DND-41 (cell line): ENCODE results near the gene PRND.

Experiments used
- ATAC-seq: fragments of 200-7000 bp; cut with Tn5 transposase; 3 replicates; pipeline ENCODE4 v1.9.1; 2021; ENCODE audit warnings: low read depth; ENCODE audit not compliant: insufficient read depth
- DNase-seq: peaks from one replicate; pipeline ENCODE4 v3.0.0-alpha.2; 2020
- H2AFZ ChIP-seq: 2 replicates; pipeline ENCODE4 v1.6.0; 2012; ENCODE audit warnings: low read depth, low read length
- H3K27ac ChIP-seq: 2 replicates; pipeline ENCODE4 v1.5.1; 2012; ENCODE audit warnings: low read length, inconsistent platforms
- H3K27me3 ChIP-seq: fragments of 200-600 bp; sonication (generic); 2 replicates; pipeline ENCODE4 v1.6.0; 2012; ENCODE audit warnings: low read length, mild to moderate bottlenecking, inconsistent platforms; ENCODE audit not compliant: insufficient read depth, poor library complexity
- H3K36me3 ChIP-seq: 2 replicates; pipeline ENCODE4 v1.5.1; 2012; ENCODE audit warnings: low read length, inconsistent platforms; ENCODE audit not compliant: insufficient read depth
- H3K4me1 ChIP-seq: 2 replicates; pipeline ENCODE4 v1.5.1; 2012; ENCODE audit warnings: mild to moderate bottlenecking, low read length; ENCODE audit not compliant: insufficient read depth
- H3K4me2 ChIP-seq: 2 replicates; pipeline ENCODE4 v1.6.0; 2012; ENCODE audit warnings: mild to moderate bottlenecking, moderate library complexity, low read length, inconsistent platforms; ENCODE audit not compliant: insufficient read depth
- H3K4me3 ChIP-seq, 2 experiments: fragments of 200-600 bp in 1 of 2; shearing (Covaris generic) in 1 of 2; 2 replicates each; pipeline ENCODE4 v1.5.1; 2012 to 2016; ENCODE audit warnings: inconsistent platforms in 2 of 2, low read length in 2 of 2, mild to moderate bottlenecking in 2 of 2, low read depth in 1 of 2, moderate library complexity in 1 of 2
- H3K79me2 ChIP-seq: 2 replicates; pipeline ENCODE4 v1.6.0; 2012; ENCODE audit warnings: low read length, inconsistent platforms; ENCODE audit not compliant: insufficient read depth
- H3K9ac ChIP-seq: 2 replicates; pipeline ENCODE4 v1.6.0; 2012; ENCODE audit warnings: low read depth, mild to moderate bottlenecking, inconsistent platforms, low read length, moderate library complexity
- H3K9me3 ChIP-seq: 2 replicates; pipeline ENCODE4 v1.5.1; 2012; ENCODE audit warnings: low read length, moderate library complexity, mild to moderate bottlenecking, inconsistent platforms; ENCODE audit not compliant: insufficient read depth, severe bottlenecking
- H4K20me1 ChIP-seq: 2 replicates; pipeline ENCODE4 v1.6.0; 2012; ENCODE audit warnings: low read length; ENCODE audit not compliant: insufficient read depth
- CTCF ChIP-seq: IDR thresholded peaks from 2 replicates; pipeline ENCODE4 v1.5.1; 2012; ENCODE audit warnings: borderline replicate concordance, low read length, moderate library complexity, mild to moderate bottlenecking; ENCODE audit not compliant: poor library complexity, severe bottlenecking; ENCODE audit errors: extremely low read depth
- EZH2 ChIP-seq: IDR thresholded peaks from 3 replicates; pipeline ENCODE4 v1.6.1; 2012; ENCODE audit warnings: borderline replicate concordance, low read depth, mild to moderate bottlenecking, moderate library complexity, low read length, inconsistent platforms; ENCODE audit not compliant: severe bottlenecking

The PRND gene

DNA sequence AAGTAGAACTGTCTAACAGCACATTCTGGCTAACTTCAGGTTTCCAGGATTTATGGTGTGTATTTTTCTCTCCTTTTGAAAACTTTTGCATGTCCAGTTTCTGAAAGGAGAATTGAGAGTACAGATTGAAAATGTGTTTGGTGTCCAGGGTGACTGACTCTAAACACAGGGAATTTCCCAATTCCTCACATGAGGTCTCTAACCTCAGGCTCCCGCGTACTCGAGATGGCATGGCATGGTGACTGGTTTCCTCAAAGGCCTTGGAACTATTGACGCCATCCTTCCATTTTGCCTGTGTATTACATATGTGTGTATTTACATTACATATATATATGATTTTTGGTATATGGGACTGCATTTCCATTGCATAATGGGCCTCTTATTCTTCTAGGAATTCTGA, 52.5 kb downstream of the PRND start:
- no peaks in the 10 kb centered on the region for H3K4me1 ChIP-seq
- no peak overlapping the region for H2AFZ ChIP-seq
- H3K27ac ChIP-seq = no peak overlapping the region
- no peak overlapping the region for H3K9ac ChIP-seq
- H3K79me2 ChIP-seq = no peaks in the 10 kb centered on the region
- ATAC-seq (no peak), DNase-seq (no peak)
- H3K4me3 ChIP-seq = no peak overlapping the region
- no peaks in the 10 kb centered on the region for H3K36me3 ChIP-seq
- H4K20me1 ChIP-seq = no peaks in the 10 kb centered on the region
- H3K27me3 ChIP-seq = no peaks in the 10 kb centered on the region
- no peak overlapping the region for H3K4me2 ChIP-seq
- H3K9me3 ChIP-seq = peaks cover 23% of the 10 kb centered on the region
- TF ChIP-seq EZH2 (no peak), CTCF (no peak)

- Histone ChIP-seq H2AFZ (no peak overlapping the region), H3K36me3 (no peaks in the 10 kb centered on the region), H3K27me3 (no peaks in the 10 kb centered on the region), H3K79me2 (no peaks in the 10 kb centered on the region), H3K4me1 (no peaks in the 10 kb centered on the region), H3K27ac (no peak overlapping the region), H4K20me1 (no peaks in the 10 kb centered on the region), H3K9ac (no peak overlapping the region), H3K4me3 (no peak overlapping the region), H3K4me2 (no peak overlapping the region), H3K9me3 (peaks cover 22% of the 10 kb centered on the region)
- TF ChIP-seq EZH2 (no peak), CTCF (no peak)
- DNase-seq (no peak), ATAC-seq (no peak)
Observed at GRCh38 chr20:4775322-4776078, 53.8 kb downstream of the PRND start.

GRCh38 chr20:4776079-4776630, 54.4 kb downstream of the PRND start:
- Histone ChIP-seq H3K9ac (no peak overlapping the region), H3K36me3 (no peaks in the 10 kb centered on the region), H3K9me3 (peaks cover 21% of the 10 kb centered on the region), H3K4me2 (no peak overlapping the region), H3K4me3 (no peak overlapping the region), H3K27me3 (no peaks in the 10 kb centered on the region), H3K4me1 (no peaks in the 10 kb centered on the region), H3K79me2 (no peaks in the 10 kb centered on the region), H2AFZ (no peak overlapping the region), H3K27ac (no peak overlapping the region), H4K20me1 (no peaks in the 10 kb centered on the region)
- TF ChIP-seq CTCF (no peak), EZH2 (no peak)
- ATAC-seq (no peak), DNase-seq (no peak)
